LNCaP clone FGC (cell line): ENCODE data around the gene GRK1.

ENCODE experiments used
- DNase-seq: peaks from one replicate; pipeline ENCODE4 v3.0.0-alpha.2; 2011; ENCODE audit warnings: low read depth
- H3K4me3 ChIP-seq: 2 replicates; pipeline ENCODE4 v1.5.1; 2011; ENCODE audit warnings: mild to moderate bottlenecking, low read depth, low read length, control low read depth
- TF ChIP-seq, protein P1 (sequence below): IDR thresholded peaks from 2 replicates; pipeline ENCODE4 v1.5.1; 2012; ENCODE audit warnings: mild to moderate bottlenecking; ENCODE audit not compliant: control insufficient read depth, insufficient read depth; ENCODE audit errors: extremely low read depth

Gene GRK1

DNA sequence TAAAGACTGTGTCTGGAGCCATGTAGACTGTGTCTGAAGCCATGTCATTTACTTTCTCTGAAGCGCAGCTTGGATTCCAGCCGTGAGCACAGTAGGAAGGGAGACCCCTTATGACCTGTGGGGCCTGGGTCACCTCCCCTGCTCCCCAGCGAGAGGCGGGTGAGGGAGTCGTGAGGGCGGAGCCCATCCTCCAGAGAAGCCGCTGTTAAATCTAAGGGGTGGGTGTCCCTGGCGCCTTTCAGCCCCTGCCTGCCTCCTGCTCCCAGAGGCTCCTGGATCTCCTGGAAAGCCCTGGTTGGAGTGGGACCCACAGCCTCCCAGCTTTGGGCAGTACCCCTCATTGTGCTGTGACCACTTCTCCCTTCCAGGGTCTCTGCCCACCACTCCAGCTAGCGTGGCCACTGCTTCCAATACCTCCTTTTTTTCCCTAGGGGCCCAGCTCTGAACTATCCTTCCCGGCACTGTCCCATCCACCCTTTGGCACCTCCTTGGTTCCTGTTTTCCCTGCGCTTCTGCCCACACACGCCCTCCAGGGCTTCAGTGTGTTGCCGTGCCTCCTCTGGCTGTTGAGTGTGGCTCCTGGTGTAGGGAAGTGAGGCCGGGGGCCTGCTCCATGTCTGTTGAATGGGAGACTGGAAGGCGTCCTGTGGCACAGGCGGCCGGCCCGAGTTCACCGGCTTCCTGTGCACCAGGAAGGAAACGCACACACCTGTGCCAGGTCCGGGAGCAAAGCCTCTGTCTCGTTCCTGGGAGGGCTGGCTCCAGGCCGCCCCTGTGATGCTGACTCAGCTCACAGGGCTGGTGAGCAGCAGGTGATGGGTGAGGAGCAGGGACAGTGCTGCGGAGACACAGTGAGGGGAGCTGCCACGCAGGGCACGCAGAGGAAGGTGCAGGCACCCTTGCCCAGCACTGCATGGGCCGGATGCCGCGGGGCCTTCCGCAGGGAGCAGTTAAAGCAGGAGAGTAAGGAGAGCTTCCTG, 38.4 kb upstream of the GRK1 start:
- no peak overlapping the region for H3K4me3 ChIP-seq
- TF ChIP-seq, protein P1, sequence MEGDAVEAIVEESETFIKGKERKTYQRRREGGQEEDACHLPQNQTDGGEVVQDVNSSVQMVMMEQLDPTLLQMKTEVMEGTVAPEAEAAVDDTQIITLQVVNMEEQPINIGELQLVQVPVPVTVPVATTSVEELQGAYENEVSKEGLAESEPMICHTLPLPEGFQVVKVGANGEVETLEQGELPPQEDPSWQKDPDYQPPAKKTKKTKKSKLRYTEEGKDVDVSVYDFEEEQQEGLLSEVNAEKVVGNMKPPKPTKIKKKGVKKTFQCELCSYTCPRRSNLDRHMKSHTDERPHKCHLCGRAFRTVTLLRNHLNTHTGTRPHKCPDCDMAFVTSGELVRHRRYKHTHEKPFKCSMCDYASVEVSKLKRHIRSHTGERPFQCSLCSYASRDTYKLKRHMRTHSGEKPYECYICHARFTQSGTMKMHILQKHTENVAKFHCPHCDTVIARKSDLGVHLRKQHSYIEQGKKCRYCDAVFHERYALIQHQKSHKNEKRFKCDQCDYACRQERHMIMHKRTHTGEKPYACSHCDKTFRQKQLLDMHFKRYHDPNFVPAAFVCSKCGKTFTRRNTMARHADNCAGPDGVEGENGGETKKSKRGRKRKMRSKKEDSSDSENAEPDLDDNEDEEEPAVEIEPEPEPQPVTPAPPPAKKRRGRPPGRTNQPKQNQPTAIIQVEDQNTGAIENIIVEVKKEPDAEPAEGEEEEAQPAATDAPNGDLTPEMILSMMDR = no peak
- DNase-seq = no peak

GRCh38 chr13:113629866-113630265, 37.2 kb upstream of the GRK1 start:
- no peak overlapping the region for H3K4me3 ChIP-seq
- no peak for DNase-seq
- TF ChIP-seq, protein P1 = no peak

- TF ChIP-seq, protein P1 = no peak
- no peak for DNase-seq
- H3K4me3 ChIP-seq = no peak overlapping the region
Measured at GRCh38 chr13:113630296-113630695, 36.7 kb upstream of the GRK1 start.

- DNase-seq = no peak
- TF ChIP-seq, protein P1 = no peak
Measured at GRCh38 chr13:113630804-113631203, 36.2 kb upstream of the GRK1 start.

DNA sequence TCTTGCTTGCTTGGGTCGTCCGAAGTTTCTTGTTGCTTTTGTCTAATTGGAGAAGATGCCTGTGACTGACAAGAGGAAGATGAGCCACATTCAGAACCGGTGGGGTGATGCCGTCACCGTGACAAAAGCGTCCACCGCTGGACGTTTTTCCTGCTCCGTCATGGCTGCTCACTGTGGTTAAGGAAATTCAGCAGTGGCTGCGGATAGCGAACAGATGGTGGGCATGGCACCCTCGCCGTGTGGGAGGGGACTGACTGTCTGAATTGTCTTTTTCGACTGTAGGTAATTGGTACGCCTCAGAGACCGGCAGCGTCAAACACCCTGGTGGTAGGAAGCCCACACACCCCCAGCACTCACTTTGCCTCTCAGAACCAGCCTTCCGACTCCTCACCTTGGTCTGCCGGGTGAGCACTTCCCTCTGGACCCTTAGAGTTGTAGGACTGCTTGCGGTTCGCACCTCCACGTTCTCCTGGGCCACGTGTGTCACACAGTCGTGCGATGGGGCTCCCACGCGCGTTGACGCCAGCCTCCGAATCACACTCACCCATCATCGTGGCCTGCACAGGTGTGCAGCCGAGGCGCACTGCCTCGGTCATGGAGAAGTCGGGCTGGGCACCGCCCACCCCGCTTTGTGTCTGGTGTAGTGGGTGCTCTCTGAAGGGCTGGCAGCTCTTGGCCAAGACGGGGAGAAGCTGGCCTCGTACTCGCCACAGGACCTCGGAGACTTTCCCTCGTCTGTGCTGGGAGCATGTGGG, 35.5 kb upstream of the GRK1 start:
- TF ChIP-seq, protein P1 = no peak
- H3K4me3 ChIP-seq = no peak overlapping the region
- DNase-seq = no peak

More at GRCh38 chr13:113630804-113631203, 36.2 kb upstream of the GRK1 start:
- H3K4me3 ChIP-seq = no peak overlapping the region

- TF ChIP-seq, protein P1 = no peak
- no peak overlapping the region for H3K4me3 ChIP-seq
- no peak for DNase-seq
Measured at GRCh38 chr13:113632706-113633484, 34.1 kb upstream of the GRK1 start.
